GM12874 (cell line): ENCODE results near the gene CLDN17.
A peak's percentile ranks its signal among the peaks of the same experiment; 100 is the strongest.

Experiments used
- TF ChIP-seq, protein P1 (sequence below): IDR thresholded peaks from 2 replicates; pipeline ENCODE4 v1.5.1; 2011; ENCODE audit warnings: low read depth, mild to moderate bottlenecking, control low read depth, low read length, moderate library complexity; ENCODE audit not compliant: insufficient read depth

Gene CLDN17

DNA sequence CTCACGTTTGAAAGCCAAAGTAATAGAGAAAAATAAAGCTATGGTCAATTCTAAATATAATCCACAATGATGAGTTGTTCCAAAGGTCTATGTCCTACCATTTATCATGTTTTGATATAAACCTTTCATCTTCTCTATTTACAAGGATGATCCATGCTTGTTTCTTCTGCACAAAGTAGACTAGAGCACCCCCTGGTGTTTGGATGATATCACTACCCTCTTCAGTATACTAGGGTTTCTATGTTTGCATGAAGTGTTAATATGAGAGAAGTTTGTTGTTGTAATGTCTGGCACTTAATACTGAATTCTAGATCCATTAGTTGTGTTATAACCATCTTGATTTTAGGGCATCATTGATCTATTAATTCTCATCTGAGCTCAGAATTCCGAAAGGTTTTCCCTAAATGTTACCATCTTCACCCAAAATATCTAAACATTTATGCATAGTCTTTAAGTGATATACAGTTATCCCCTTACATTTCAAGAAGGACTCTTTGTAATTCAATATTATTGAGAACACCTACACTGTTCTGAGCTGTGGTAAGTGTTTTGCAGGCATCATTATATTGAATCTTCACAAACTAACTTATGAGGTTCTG lies 28.2 kb upstream of the CLDN17 start:
- TF ChIP-seq, protein P1, sequence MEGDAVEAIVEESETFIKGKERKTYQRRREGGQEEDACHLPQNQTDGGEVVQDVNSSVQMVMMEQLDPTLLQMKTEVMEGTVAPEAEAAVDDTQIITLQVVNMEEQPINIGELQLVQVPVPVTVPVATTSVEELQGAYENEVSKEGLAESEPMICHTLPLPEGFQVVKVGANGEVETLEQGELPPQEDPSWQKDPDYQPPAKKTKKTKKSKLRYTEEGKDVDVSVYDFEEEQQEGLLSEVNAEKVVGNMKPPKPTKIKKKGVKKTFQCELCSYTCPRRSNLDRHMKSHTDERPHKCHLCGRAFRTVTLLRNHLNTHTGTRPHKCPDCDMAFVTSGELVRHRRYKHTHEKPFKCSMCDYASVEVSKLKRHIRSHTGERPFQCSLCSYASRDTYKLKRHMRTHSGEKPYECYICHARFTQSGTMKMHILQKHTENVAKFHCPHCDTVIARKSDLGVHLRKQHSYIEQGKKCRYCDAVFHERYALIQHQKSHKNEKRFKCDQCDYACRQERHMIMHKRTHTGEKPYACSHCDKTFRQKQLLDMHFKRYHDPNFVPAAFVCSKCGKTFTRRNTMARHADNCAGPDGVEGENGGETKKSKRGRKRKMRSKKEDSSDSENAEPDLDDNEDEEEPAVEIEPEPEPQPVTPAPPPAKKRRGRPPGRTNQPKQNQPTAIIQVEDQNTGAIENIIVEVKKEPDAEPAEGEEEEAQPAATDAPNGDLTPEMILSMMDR, result peak; percentile 29; the same call in 1 of the 2 replicates

DNA sequence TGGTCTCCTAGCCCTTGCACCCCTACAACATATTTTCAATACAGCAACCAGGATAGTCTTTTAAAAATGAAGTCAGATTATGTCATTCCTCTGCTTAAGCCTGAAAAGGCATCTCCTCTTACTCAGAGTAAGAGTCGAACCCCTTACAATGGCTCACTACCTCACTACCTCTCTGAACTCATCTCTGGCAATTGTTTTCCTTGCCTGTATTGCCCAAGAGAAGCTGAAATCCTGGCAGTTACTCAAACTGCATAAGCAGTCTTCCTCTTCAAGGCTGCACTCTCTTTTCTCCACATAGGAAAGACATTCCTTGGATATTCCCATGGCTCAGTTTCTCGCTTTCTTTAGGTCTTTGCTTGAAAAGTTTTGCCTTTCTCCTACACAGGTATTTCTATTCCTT lies 26.6 kb upstream of the CLDN17 start:
- TF ChIP-seq, protein P1, result no peak

DNA sequence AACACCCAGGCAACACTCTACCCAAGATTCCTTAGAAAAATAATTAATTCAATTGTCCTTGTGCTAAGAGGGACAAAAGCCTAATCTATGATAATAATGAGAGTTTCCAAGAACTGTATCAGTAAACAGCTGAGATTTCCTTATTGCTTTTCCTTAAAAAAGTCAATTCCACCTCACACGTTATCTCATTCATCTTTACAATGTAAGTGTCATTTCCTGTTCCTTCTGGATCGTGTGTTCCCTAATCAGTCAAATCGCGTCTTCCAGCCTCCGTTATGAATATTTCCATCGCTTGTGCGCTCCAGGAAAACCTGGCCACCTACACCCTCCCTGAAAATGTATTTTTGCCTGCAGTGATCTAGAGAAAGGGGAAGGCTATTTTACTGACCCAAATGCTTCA lies 23.9 kb upstream of the CLDN17 start:
- TF ChIP-seq, protein P1, result no peak

DNA sequence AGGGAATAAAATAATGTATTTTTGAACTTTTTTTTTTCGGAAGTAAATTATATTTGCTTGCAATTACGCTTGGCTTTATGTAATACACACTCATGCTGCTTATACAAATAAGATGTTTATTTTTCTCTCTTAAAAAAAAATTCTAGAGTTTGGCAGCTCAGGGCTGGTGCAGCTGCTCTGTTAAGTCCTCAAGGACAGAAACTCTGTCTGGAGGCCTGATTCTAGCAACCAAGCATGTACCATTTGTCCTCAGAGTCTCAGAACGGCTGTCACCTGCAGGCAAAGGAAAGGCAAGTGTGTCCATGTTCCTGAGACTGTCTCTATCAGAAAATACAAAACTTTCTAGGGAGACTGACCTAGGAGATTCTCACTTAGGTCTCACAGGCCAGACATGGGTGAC lies 23.2 kb upstream of the CLDN17 start:
- TF ChIP-seq, protein P1, result no peak

DNA sequence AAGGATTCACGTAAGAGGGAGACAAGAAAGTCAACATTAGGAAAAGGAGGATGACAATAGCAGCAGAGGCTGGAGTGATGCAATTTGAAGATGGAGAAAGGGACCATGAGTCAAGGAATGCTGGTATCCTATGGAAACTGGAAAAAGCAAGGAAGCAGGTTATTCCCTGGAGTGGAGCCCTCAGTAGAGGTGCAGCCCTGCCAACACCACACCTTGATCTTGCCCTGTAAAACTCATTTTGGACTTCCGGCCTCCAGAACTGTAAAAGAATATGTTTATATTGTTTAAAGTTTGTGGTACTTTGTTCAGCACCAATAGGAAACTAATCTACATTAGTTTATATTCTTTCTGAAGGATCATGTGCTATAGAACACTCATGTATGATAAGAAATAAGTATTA lies 19.6 kb upstream of the CLDN17 start:
- TF ChIP-seq, protein P1, result no peak

DNA sequence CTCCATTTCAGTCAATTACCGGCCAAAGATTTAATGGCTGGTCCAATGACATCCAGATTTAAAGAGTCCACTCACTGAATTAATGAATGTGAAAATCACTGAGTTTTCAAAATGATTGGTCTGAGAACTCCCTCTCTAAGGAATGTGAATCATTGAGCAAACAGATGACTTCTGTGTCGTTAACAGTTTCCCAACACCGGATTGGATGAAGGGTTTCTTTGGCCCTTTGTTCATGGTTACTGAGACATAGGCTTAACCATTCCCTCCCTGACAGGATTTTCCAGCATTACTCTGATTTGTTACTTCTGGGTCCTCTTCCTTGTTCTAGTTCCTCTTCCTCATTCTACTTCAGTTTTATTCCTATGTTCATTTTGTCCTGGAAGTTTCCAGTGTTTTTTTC lies 1.5 kb upstream of the CLDN17 start:
- TF ChIP-seq, protein P1, result no peak

DNA sequence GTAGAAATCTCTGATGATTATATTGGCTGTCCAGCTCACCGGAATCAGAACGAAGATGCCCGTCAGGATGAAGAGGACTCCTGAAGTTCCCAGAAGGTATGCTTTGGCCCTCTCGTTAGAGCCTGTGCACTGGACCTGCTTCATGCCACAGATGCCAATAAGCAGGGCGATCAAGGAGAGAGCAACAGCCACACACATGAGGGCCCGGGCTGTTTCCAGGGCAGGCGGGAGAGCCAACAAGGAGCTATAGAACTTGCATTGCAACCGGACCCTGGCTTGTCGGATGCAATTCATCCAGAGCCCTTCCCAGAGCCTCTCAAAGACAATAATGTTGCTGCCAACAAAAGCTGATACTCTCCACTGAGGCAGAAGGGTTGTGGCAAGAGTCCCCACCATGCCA lies 434 bp downstream of the CLDN17 start:
- TF ChIP-seq, protein P1, result no peak
